ENCODE results near the gene TPH2. TPM values are rescaled to one million over a fixed set of nuclear protein-coding genes. Genes with fewer than 3 reads are reported as not detected.

The TPH2 gene
- total and polyA plus RNA-seq, 9 of the 15 experiments (the other 6 are each of a cell fraction or from before 2014, with no cell fraction given) = 0.06 to 0.28 (median 0.14) TPM; not detected in 4

GRCh38 chr12:71955970-71956369 lies 17.3 kb downstream of the TPH2 start:
- no peak overlapping the region for H3K4me2 ChIP-seq (ENCODE audit: insufficient read depth, low read length)
- no peaks in the 10 kb centered on the region for H4K20me1 ChIP-seq (replicated peaks; ENCODE audit: control insufficient read depth, insufficient read depth, low read length)
- H3K27ac ChIP-seq (ENCODE audit: extremely low read depth, low read depth, low read length) = no peak overlapping the region
- WGBS (ENCODE audit: insufficient coverage, low coverage, missing lambda C conversion rate) = 3% methylated on average over 2 of the region's 2 CpGs
- H3K9me1 ChIP-seq (ENCODE audit: control insufficient read depth, insufficient read depth, low read length) = no peaks in the 10 kb centered on the region
- no peaks in the 10 kb centered on the region for H3K36me3 ChIP-seq (ENCODE audit: control insufficient read depth, insufficient read depth, low read length)
- intact Hi-C loops (cut with micrococcal nuclease) (no loop called here), in situ Hi-C loops (cut with MboI) (no loop called here)
- H3K4me3 ChIP-seq = no peak overlapping the region
- H3K9me3 ChIP-seq (replicated peaks; ENCODE audit: control insufficient read depth, insufficient read depth, low read depth, low read length) = no peaks in the 10 kb centered on the region
- ChIA-PET CTCF (ENCODE audit: low intra/inter-chr PET ratio) (no interaction called here), POLR2A (no interaction called here)
- FAIRE-seq = no peak
- H3K9ac ChIP-seq (ENCODE audit: insufficient read depth in 1 of 2, low read depth in 2 of 2, low read length in 2 of 2) = no peak overlapping the region
- no peak for DNase-seq (ENCODE audit: extremely low read depth in 1 of 4, low spot score in 3 of 4)
- H2AFZ ChIP-seq (ENCODE audit: low read depth, low read length) = no peak overlapping the region
- no peaks in the 10 kb centered on the region for H3K79me2 ChIP-seq (ENCODE audit: control insufficient read depth, insufficient read depth, low read length)
- no peak for ATAC-seq
- BruUV-seq (replicated peaks) = no TSS peak
- no peaks in the 10 kb centered on the region for H3K4me1 ChIP-seq (replicated peaks in 1 of 2; ENCODE audit: control insufficient read depth in 2 of 2, insufficient read depth in 2 of 2, low read length in 2 of 2)
- TF ChIP-seq NBN (IDR thresholded peaks at IDR 0.05; ENCODE audit: low read depth) (no peak), CBX1 (IDR thresholded peaks at IDR 0.05; ENCODE audit: low read depth) (no peak), ARID4B (CRISPR knock-in tag; IDR thresholded peaks at IDR 0.05) (no peak), ZNF239 (CRISPR knock-in tag; IDR thresholded peaks at IDR 0.05) (no peak), KAT2B (IDR thresholded peaks at IDR 0.05; ENCODE audit: low read depth, low read length) (no peak)
- H3K27me3 ChIP-seq (ENCODE audit: control insufficient read depth in 2 of 2, insufficient read depth in 2 of 2, low read length in 2 of 2) = peaks cover 0 to 3% of the 10 kb centered on the region in 2 experiments; a peak in 4 of 5 replicates

Data from K562 (cell line).